GM12878 (cell line): ENCODE results near the gene TRIP12. TPM values are rescaled to one million over a fixed set of nuclear protein-coding genes. Genes with fewer than 3 reads are reported as not detected.

Source experiments
- ATAC-seq: fragments of 200-7000 bp; cut with Tn5 transposase; 3 replicates; pipeline ENCODE4 v1.9.1; 2020; ENCODE audit warnings: mild to moderate bottlenecking, moderate library complexity
- BruUV-seq: library from RNA; stranded (reverse); fragments of 400-500 nt; replicated peaks from 2 replicates; lab custom pipeline; 2021; lab: Mats Ljungman, UMichigan
- CTCF ChIA-PET: fragments of 300-600 bp; sonication (Branson Sonifier 250); formaldehyde crosslinking; extraction: SDS; loops from one replicate; lab custom pipeline; 2021; ENCODE audit warnings: inconsistent platforms; lab: Yijun Ruan, JAX
- POLR2A ChIA-PET: fragments of 350-600 bp; formaldehyde crosslinking; extraction: SDS; loops from one replicate; lab custom pipeline; 2021; ENCODE audit warnings: inconsistent platforms; lab: Charles Lee
- RAD21 ChIA-PET: fragments of 300-600 bp; sonication (Branson Sonifier 250); formaldehyde crosslinking; loops from one replicate; lab custom pipeline; 2023; ENCODE audit warnings: antibody characterized with exemption; ENCODE audit not compliant: unreplicated experiment; lab: Charles Lee
- SMC1A ChIA-PET: fragments of 300-600 bp; sonication (Branson Sonifier 250); formaldehyde crosslinking; loops from one replicate; lab custom pipeline; 2023; ENCODE audit not compliant: unreplicated experiment, uncharacterized antibody; lab: Charles Lee
- DNase-seq: peaks from one replicate; pipeline ENCODE4 v3.0.0-alpha.2; 2011; ENCODE audit warnings: low read depth, low spot score
- FAIRE-seq: peaks from 3 replicates; lab custom pipeline; 2011; peaks lifted over from hg19 to GRCh38; lab: Jason Lieb, UNC
- H2AFZ ChIP-seq: 2 replicates; pipeline ENCODE4 v1.6.0; 2011; ENCODE audit warnings: low read depth, low read length, control low read depth; ENCODE audit not compliant: control insufficient read depth
- H3K27ac ChIP-seq: 2 replicates; pipeline ENCODE4 v1.5.1; 2011; ENCODE audit warnings: control low read depth; ENCODE audit not compliant: control insufficient read depth, insufficient read depth
- H3K27me3 ChIP-seq, 2 experiments: replicated peaks in 1 of 2; 2 replicates each; pipeline versions ENCODE4 v1.6.0 to v1.6.1; 2011; ENCODE audit warnings: low read length in 1 of 2; ENCODE audit not compliant: control insufficient read depth in 2 of 2, insufficient read depth in 2 of 2
- H3K36me3 ChIP-seq, 2 experiments: 2 replicates each; pipeline ENCODE4 v1.5.1; 2011; ENCODE audit warnings: low read length in 1 of 2; ENCODE audit not compliant: control insufficient read depth in 2 of 2, insufficient read depth in 2 of 2
- H3K4me1 ChIP-seq: 2 replicates; pipeline ENCODE4 v1.6.1; 2011; ENCODE audit warnings: mild to moderate bottlenecking, low read length, moderate library complexity, mixed read lengths; ENCODE audit not compliant: control insufficient read depth, insufficient read depth
- H3K4me2 ChIP-seq: 2 replicates; pipeline ENCODE4 v1.6.0; 2011; ENCODE audit warnings: control low read depth; ENCODE audit not compliant: control insufficient read depth, insufficient read depth
- H3K4me3 ChIP-seq: fragments of 200-600 bp; sonication (generic); 2 replicates; pipeline ENCODE4 v1.5.1; 2016
- H3K79me2 ChIP-seq: 2 replicates; pipeline ENCODE4 v1.6.0; 2011; ENCODE audit warnings: low read length; ENCODE audit not compliant: control insufficient read depth, insufficient read depth
- H3K9ac ChIP-seq: 2 replicates; pipeline ENCODE4 v1.8.0; 2011; ENCODE audit warnings: low read length, control low read depth, mixed read lengths; ENCODE audit not compliant: control insufficient read depth, insufficient read depth
- H3K9me3 ChIP-seq: replicated peaks from 3 replicates; pipeline ENCODE4 v1.5.1; 2011; ENCODE audit warnings: mild to moderate bottlenecking, low read length; ENCODE audit not compliant: control insufficient read depth, insufficient read depth
- H4K20me1 ChIP-seq: 2 replicates; pipeline ENCODE4 v1.6.0; 2011; ENCODE audit not compliant: control insufficient read depth, insufficient read depth
- BHLHE40 ChIP-seq, 2 experiments: fragments of 450-650 bp in 1 of 2; IDR thresholded peaks; 2 replicates each; pipeline ENCODE4 v1.6.1; 2011 to 2017; ENCODE audit warnings: low read depth in 2 of 2, borderline replicate concordance in 1 of 2, improper control_type of control experiment in 1 of 2, low read length in 1 of 2, mild to moderate bottlenecking in 1 of 2
- DPF2 ChIP-seq: fragments of 450-650 bp; IDR thresholded peaks from 2 replicates; pipeline ENCODE4 v1.6.1; 2017; ENCODE audit warnings: mild to moderate bottlenecking
- KAT2A ChIP-seq: conservative IDR thresholded peaks from 2 replicates; pipeline ENCODE4 v1.6.1; 2011; ENCODE audit warnings: low read depth, low read length; ENCODE audit not compliant: control insufficient read depth
- MYC ChIP-seq: IDR thresholded peaks from 2 replicates; pipeline ENCODE4 v1.6.1; 2011; ENCODE audit warnings: mild to moderate bottlenecking, low read length, moderate library complexity, inconsistent platforms; ENCODE audit not compliant: insufficient read depth, insufficient replicate concordance, insufficient read length, severe bottlenecking
- NFIC ChIP-seq: IDR thresholded peaks from 2 replicates; pipeline ENCODE4 v1.6.1; 2012; ENCODE audit warnings: low read depth, mild to moderate bottlenecking, inconsistent platforms, low read length, moderate library complexity
- NR2F1 ChIP-seq: fragments of 450-650 bp; conservative IDR thresholded peaks from 2 replicates; pipeline ENCODE4 v1.6.1; 2017; ENCODE audit warnings: mild to moderate bottlenecking
- RUNX3 ChIP-seq: IDR thresholded peaks from 2 replicates; pipeline ENCODE4 v1.6.1; 2012; ENCODE audit warnings: low read length, inconsistent platforms
- SMC3 ChIP-seq: IDR thresholded peaks from 2 replicates; pipeline ENCODE4 v1.6.1; 2011; ENCODE audit warnings: low read length, improper control_type of control experiment, borderline replicate concordance
- SUPT20H ChIP-seq: IDR thresholded peaks from 2 replicates; pipeline ENCODE4 v1.6.1; 2011; ENCODE audit warnings: low read depth, mild to moderate bottlenecking, low read length, moderate library complexity, borderline replicate concordance; ENCODE audit not compliant: control insufficient read depth
- ZNF217 ChIP-seq: fragments of 450-650 bp; IDR thresholded peaks from 2 replicates; pipeline ENCODE4 v1.6.1; 2017; ENCODE audit warnings: antibody characterized with exemption, mild to moderate bottlenecking
- WGBS: methylation state at CpG from one replicate; pipeline ENCODE4 v1.1.6; 2016; ENCODE audit warnings: low lambda C conversion rate; ENCODE audit not compliant: insufficient replicate concordance, insufficient coverage; ENCODE audit errors: missing lambda C conversion rate; 5-methylcytosine and 5-hydroxymethylcytosine counted together
- in situ Hi-C: fragments of 300-500 bp; cut with MboI; formaldehyde crosslinking; loops from 9 replicates; pipeline ENCODE4 v1.14.3; 2018; ENCODE audit warnings: mixed read lengths
- intact Hi-C: fragments of 100-400 bp; cut with micrococcal nuclease; formaldehyde crosslinking; loops from one replicate; pipeline ENCODE4 v1.14.2; 2022; ENCODE audit not compliant: unreplicated experiment
- polyA plus RNA-seq, 11 experiments: library from polyadenylated mRNA; depleted of rRNA in 4 of 11; unstranded in 6 of 11; stranded (reverse) in 5 of 11; fragments of >200 nt; fragmentation: Nextera tagmentation in 4 of 11; fragmentation: Illumina TruSeq in 1 of 11; extraction: Ambion mirVana in 4 of 11; extraction: Trizol in 1 of 11; gene quantifications; 1 replicate in 1 of 11; 2 replicates in 10 of 11; pipeline versions ENCODE4 v1.2.1 to v1.2.3, GENCODE V29; 2011 to 2016; ENCODE audit warnings: inconsistent platforms in 2 of 11, missing spikeins in 2 of 11, low read depth in 1 of 11
- total RNA-seq, 4 experiments: library from RNA; depleted of rRNA in 3 of 4; stranded (reverse); fragments of >200 nt in 3 of 4; fragmentation: Illumina TruSeq in 1 of 4; extraction: Trizol in 1 of 4; gene quantifications; 2 replicates each; pipeline versions ENCODE4 v1.2.1 to v1.2.3, GENCODE V29; 2013 to 2021
- TF ChIP-seq, protein P1 (sequence below): IDR thresholded peaks from 2 replicates; pipeline ENCODE4 v1.6.1; 2011; ENCODE audit warnings: borderline replicate concordance, low read depth, mild to moderate bottlenecking, moderate library complexity, low read length; ENCODE audit not compliant: insufficient read depth, poor library complexity, severe bottlenecking
- TF ChIP-seq, protein P2 (sequence below): fragments of 450-650 bp; formaldehyde crosslinking; IDR thresholded peaks from 2 replicates; pipeline ENCODE4 v1.4.0; 2020; ENCODE audit warnings: mild to moderate bottlenecking, moderate library complexity
- TF ChIP-seq, protein P3 (sequence below): fragments of 150-350 bp; IDR thresholded peaks from 2 replicates; pipeline ENCODE4 v1.6.1; 2016; ENCODE audit warnings: low read depth, low read length

TRIP12 gene
- total and polyA plus RNA-seq, 10 of the 15 experiments (the other 5 are each of a cell fraction or from before 2014, with no cell fraction given), result 23.1 to 207 (median 97.0) TPM

- in situ Hi-C loops (no loop called here), intact Hi-C loops (no loop called here)
- Histone ChIP-seq H3K9me3 (no peaks in the 10 kb centered on the region), H3K9ac (no peak overlapping the region), H3K4me2 (peak overlapping the region; percentile 52), H3K79me2 (peaks cover 52% of the 10 kb centered on the region), H3K36me3 (peaks cover 5 to 16% of the 10 kb centered on the region in 2 experiments; a peak in 3 of 4 replicates), H3K4me1 (peaks cover 11% of the 10 kb centered on the region; the same call in 1 of the 2 replicates), H4K20me1 (no peaks in the 10 kb centered on the region), H3K4me3 (0 out of 2 replicates have a peak overlapping the region, but pooled peaks have one; percentile 0), H3K27me3 (no peaks in the 10 kb centered on the region), H3K27ac (peak overlapping the region; percentile 27; the same call in 1 of the 2 replicates), H2AFZ (no peak overlapping the region)
- ChIA-PET CTCF (interaction anchor here (1.1 to 1.6 kb wide), 2 partner anchors 37 to 72 kb away, joined by 5 read pairs; no protein-coding TSS in a partner anchor), SMC1A (interaction anchor here (0.8 to 1.7 kb wide), 5 partner anchors 13 to 51 kb away, joined by 3 to 8 read pairs (median 6); no protein-coding TSS in a partner anchor), POLR2A (no interaction called here), RAD21 (interaction anchor here (1.0 kb wide), 2 partner anchors 51 to 72 kb away, joined by 3 read pairs; no protein-coding TSS in a partner anchor)
- DNase-seq (peak; percentile 37), ATAC-seq (peak; percentile 87), FAIRE-seq (peak; percentile 27)
- 52% methylated on average over 1 of the region's 1 CpG for WGBS
- BruUV-seq, result TSS peak; percentile 6
- no peak for TF ChIP-seq SMC3
- TF ChIP-seq, protein P1, sequence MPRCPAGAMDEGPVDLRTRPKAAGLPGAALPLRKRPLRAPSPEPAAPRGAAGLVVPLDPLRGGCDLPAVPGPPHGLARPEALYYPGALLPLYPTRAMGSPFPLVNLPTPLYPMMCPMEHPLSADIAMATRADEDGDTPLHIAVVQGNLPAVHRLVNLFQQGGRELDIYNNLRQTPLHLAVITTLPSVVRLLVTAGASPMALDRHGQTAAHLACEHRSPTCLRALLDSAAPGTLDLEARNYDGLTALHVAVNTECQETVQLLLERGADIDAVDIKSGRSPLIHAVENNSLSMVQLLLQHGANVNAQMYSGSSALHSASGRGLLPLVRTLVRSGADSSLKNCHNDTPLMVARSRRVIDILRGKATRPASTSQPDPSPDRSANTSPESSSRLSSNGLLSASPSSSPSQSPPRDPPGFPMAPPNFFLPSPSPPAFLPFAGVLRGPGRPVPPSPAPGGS, result no peak
- peak; percentile 25; the same call in 1 of the 2 replicates for TF ChIP-seq NFIC
- TF ChIP-seq SUPT20H, result no peak
- peak; percentile 52 to 62; a peak in 3 of 4 replicates for TF ChIP-seq BHLHE40 (IDR thresholded peaks at IDR 0.05; ENCODE audit: borderline replicate concordance in 1 of 2, low read depth in 2 of 2, low read length in 1 of 2)
- no peak for TF ChIP-seq MYC
- TF ChIP-seq, protein P2, sequence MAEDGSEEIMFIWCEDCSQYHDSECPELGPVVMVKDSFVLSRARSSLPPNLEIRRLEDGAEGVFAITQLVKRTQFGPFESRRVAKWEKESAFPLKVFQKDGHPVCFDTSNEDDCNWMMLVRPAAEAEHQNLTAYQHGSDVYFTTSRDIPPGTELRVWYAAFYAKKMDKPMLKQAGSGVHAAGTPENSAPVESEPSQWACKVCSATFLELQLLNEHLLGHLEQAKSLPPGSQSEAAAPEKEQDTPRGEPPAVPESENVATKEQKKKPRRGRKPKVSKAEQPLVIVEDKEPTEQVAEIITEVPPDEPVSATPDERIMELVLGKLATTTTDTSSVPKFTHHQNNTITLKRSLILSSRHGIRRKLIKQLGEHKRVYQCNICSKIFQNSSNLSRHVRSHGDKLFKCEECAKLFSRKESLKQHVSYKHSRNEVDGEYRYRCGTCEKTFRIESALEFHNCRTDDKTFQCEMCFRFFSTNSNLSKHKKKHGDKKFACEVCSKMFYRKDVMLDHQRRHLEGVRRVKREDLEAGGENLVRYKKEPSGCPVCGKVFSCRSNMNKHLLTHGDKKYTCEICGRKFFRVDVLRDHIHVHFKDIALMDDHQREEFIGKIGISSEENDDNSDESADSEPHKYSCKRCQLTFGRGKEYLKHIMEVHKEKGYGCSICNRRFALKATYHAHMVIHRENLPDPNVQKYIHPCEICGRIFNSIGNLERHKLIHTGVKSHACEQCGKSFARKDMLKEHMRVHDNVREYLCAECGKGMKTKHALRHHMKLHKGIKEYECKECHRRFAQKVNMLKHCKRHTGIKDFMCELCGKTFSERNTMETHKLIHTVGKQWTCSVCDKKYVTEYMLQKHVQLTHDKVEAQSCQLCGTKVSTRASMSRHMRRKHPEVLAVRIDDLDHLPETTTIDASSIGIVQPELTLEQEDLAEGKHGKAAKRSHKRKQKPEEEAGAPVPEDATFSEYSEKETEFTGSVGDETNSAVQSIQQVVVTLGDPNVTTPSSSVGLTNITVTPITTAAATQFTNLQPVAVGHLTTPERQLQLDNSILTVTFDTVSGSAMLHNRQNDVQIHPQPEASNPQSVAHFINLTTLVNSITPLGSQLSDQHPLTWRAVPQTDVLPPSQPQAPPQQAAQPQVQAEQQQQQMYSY (CRISPR knock-in tag), result no peak
- TF ChIP-seq DPF2, result peak; percentile 92
- TF ChIP-seq ZNF217, result peak; percentile 56; the same call in 1 of the 2 replicates
- TF ChIP-seq NR2F1, result no peak; the same call in 1 of the 2 replicates
- TF ChIP-seq, protein P3, sequence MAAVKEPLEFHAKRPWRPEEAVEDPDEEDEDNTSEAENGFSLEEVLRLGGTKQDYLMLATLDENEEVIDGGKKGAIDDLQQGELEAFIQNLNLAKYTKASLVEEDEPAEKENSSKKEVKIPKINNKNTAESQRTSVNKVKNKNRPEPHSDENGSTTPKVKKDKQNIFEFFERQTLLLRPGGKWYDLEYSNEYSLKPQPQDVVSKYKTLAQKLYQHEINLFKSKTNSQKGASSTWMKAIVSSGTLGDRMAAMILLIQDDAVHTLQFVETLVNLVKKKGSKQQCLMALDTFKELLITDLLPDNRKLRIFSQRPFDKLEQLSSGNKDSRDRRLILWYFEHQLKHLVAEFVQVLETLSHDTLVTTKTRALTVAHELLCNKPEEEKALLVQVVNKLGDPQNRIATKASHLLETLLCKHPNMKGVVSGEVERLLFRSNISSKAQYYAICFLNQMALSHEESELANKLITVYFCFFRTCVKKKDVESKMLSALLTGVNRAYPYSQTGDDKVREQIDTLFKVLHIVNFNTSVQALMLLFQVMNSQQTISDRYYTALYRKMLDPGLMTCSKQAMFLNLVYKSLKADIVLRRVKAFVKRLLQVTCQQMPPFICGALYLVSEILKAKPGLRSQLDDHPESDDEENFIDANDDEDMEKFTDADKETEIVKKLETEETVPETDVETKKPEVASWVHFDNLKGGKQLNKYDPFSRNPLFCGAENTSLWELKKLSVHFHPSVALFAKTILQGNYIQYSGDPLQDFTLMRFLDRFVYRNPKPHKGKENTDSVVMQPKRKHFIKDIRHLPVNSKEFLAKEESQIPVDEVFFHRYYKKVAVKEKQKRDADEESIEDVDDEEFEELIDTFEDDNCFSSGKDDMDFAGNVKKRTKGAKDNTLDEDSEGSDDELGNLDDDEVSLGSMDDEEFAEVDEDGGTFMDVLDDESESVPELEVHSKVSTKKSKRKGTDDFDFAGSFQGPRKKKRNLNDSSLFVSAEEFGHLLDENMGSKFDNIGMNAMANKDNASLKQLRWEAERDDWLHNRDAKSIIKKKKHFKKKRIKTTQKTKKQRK, result no peak
- peak; percentile 10; the same call in 1 of the 2 replicates for TF ChIP-seq RUNX3
- no peak for TF ChIP-seq KAT2A
These were observed 48.7 kb downstream of the TRIP12 start for GRCh38 chr2:229873123-229873581.
